Osteoblast (primary cell): ENCODE results near the gene PDLIM7. TPM values are rescaled to one million over a fixed set of nuclear protein-coding genes. Genes with fewer than 3 reads are reported as not detected.
A peak's percentile ranks its signal among the peaks of the same experiment; 100 is the strongest.

Experiments
- DNase-seq: peaks from one replicate; pipeline ENCODE4 v3.0.0; 2011; ENCODE audit warnings: low spot score, mixed read lengths; ENCODE audit not compliant: insufficient read length; ENCODE audit errors: missing footprints
- H2AFZ ChIP-seq: 2 replicates; pipeline ENCODE4 v1.6.0; 2011; ENCODE audit warnings: mild to moderate bottlenecking, low read length
- H3K27ac ChIP-seq: 2 replicates; pipeline ENCODE4 v1.5.1; 2011; ENCODE audit warnings: mild to moderate bottlenecking, low read depth, low read length, moderate library complexity
- H3K27me3 ChIP-seq: 2 replicates; pipeline ENCODE4 v1.6.0; 2012; ENCODE audit warnings: mild to moderate bottlenecking, control low read depth, inconsistent platforms, low read length, moderate library complexity; ENCODE audit not compliant: insufficient read depth
- H3K36me3 ChIP-seq: 2 replicates; pipeline ENCODE4 v1.5.1; 2011; ENCODE audit warnings: mild to moderate bottlenecking, low read length, control low read depth, moderate library complexity; ENCODE audit not compliant: insufficient read depth
- H3K4me1 ChIP-seq: 2 replicates; pipeline ENCODE4 v1.5.1; 2011; ENCODE audit warnings: mild to moderate bottlenecking, low read length, control low read depth, moderate library complexity; ENCODE audit not compliant: insufficient read depth
- H3K4me2 ChIP-seq: 2 replicates; pipeline ENCODE4 v1.6.0; 2011; ENCODE audit warnings: mild to moderate bottlenecking, low read length; ENCODE audit not compliant: insufficient read depth
- H3K4me3 ChIP-seq: fragments of 200-600 bp; sonication (generic); 3 replicates; pipeline ENCODE4 v1.5.1; 2012; ENCODE audit warnings: mild to moderate bottlenecking, low read length, inconsistent platforms; ENCODE audit not compliant: insufficient read depth
- H3K79me2 ChIP-seq: 2 replicates; pipeline ENCODE4 v1.6.0; 2012; ENCODE audit warnings: mild to moderate bottlenecking, low read length, control low read depth, inconsistent platforms; ENCODE audit not compliant: insufficient read depth
- H3K9me3 ChIP-seq: 2 replicates; pipeline ENCODE4 v1.5.1; 2011; ENCODE audit warnings: low read depth, low read length, control low read depth
- H4K20me1 ChIP-seq: 2 replicates; pipeline ENCODE4 v1.6.0; 2012; ENCODE audit warnings: mild to moderate bottlenecking, low read length, control low read depth; ENCODE audit not compliant: insufficient read depth
- CTCF ChIP-seq: IDR thresholded peaks from 2 replicates; pipeline ENCODE4 v1.5.1; 2011; ENCODE audit warnings: mild to moderate bottlenecking, low read depth, low read length, moderate library complexity; ENCODE audit errors: extremely low read depth
- total RNA-seq: library from RNA; depleted of rRNA; stranded (reverse); fragments of >200 nt; gene quantifications from 2 replicates; pipeline ENCODE4 v1.2.3, GENCODE V29; 2012

PDLIM7 gene
- total RNA-seq, 1 donor: 159 TPM

- Histone ChIP-seq H4K20me1 (peaks cover 47% of the 10 kb centered on the region), H3K4me1 (peaks cover 42% of the 10 kb centered on the region), H3K79me2 (peaks cover 49% of the 10 kb centered on the region), H3K4me2 (peak overlapping the region; percentile 90), H3K27me3 (no peaks in the 10 kb centered on the region), H3K27ac (peak overlapping the region; percentile 80), H2AFZ (no peak overlapping the region), H3K4me3 (peak overlapping the region; percentile 87), H3K9me3 (no peaks in the 10 kb centered on the region), H3K36me3 (peaks cover 9% of the 10 kb centered on the region)
- TF ChIP-seq CTCF: no peak
- peak; percentile 96 for DNase-seq
These were observed 24.7 kb downstream of the PDLIM7 start for GRCh38 chr5:177472460-177473442.

GRCh38 chr5:177471610-177472356, 25.6 kb downstream of the PDLIM7 start:
- Histone ChIP-seq H3K27ac (peak overlapping the region; percentile 80), H3K27me3 (no peaks in the 10 kb centered on the region), H3K79me2 (peaks cover 49% of the 10 kb centered on the region), H3K9me3 (no peaks in the 10 kb centered on the region), H3K4me1 (peaks cover 42% of the 10 kb centered on the region), H2AFZ (no peak overlapping the region), H3K4me3 (peak overlapping the region; percentile 87), H3K4me2 (peak overlapping the region; percentile 90), H3K36me3 (peaks cover 15% of the 10 kb centered on the region), H4K20me1 (peaks cover 50% of the 10 kb centered on the region)
- DNase-seq: peak; percentile 95
- no peak for TF ChIP-seq CTCF

- Histone ChIP-seq H3K36me3 (peaks cover 23% of the 10 kb centered on the region), H3K27ac (peak overlapping the region; percentile 80), H3K4me2 (peak overlapping the region; percentile 90), H3K4me3 (peak overlapping the region; percentile 87), H3K9me3 (no peaks in the 10 kb centered on the region), H3K4me1 (peaks cover 42% of the 10 kb centered on the region), H4K20me1 (peaks cover 58% of the 10 kb centered on the region), H3K27me3 (no peaks in the 10 kb centered on the region), H2AFZ (no peak overlapping the region), H3K79me2 (peaks cover 49% of the 10 kb centered on the region)
- no peak for TF ChIP-seq CTCF
- DNase-seq: peak; percentile 97
These were observed 26.5 kb downstream of the PDLIM7 start for GRCh38 chr5:177470759-177471536.
